Measurements from ENCODE around the gene HCK. TPM values are rescaled to one million over a fixed set of nuclear protein-coding genes. Genes with fewer than 3 reads are reported as not detected.
"Not testable (repeated sequence)": the region's sequence is repeated elsewhere in the genome, so short reads cannot be mapped to it uniquely, and the experiment has no call there.

The HCK gene
- total RNA-seq, 2 experiments from 2014 or later, result not detected

GRCh38 chr20:32113591-32114260 lies 61.7 kb downstream of the HCK start:
- H3K4me1 Mint-ChIP-seq (ENCODE audit: low read depth), result peaks cover 60% of the 10 kb centered on the region
- CTCF ChIA-PET, result no interaction called here
- no peaks in the 10 kb centered on the region for H3K27me3 Mint-ChIP-seq (ENCODE audit: low read depth)
- intact Hi-C loops (cut with micrococcal nuclease), result no loop called here
- peaks cover 5% of the 10 kb centered on the region for H3K36me3 Mint-ChIP-seq (ENCODE audit: low read depth)
- no peak for DNase-seq
- no peaks in the 10 kb centered on the region for H3K9me3 Mint-ChIP-seq
- H3K4me3 Mint-ChIP-seq, result no peak overlapping the region
- H3K27ac Mint-ChIP-seq, result no peak overlapping the region

GRCh38 chr20:32114305-32114960 lies 62.4 kb downstream of the HCK start:
- CTCF ChIA-PET, result no interaction called here
- peaks cover 5% of the 10 kb centered on the region for H3K36me3 Mint-ChIP-seq (ENCODE audit: low read depth)
- no peak overlapping the region for H3K4me3 Mint-ChIP-seq
- H3K9me3 Mint-ChIP-seq, result no peaks in the 10 kb centered on the region
- H3K27ac Mint-ChIP-seq, result no peak overlapping the region
- intact Hi-C loops (cut with micrococcal nuclease), result no loop called here
- peaks cover 60% of the 10 kb centered on the region for H3K4me1 Mint-ChIP-seq (ENCODE audit: low read depth)
- DNase-seq, result no peak
- H3K27me3 Mint-ChIP-seq (ENCODE audit: low read depth), result no peaks in the 10 kb centered on the region

GRCh38 chr20:32115211-32115767 lies 63.2 kb downstream of the HCK start:
- DNase-seq, result no peak
- Mint-ChIP-seq H3K27ac (no peak overlapping the region), H3K4me1 (ENCODE audit: low read depth) (peaks cover 60% of the 10 kb centered on the region), H3K4me3 (no peak overlapping the region), H3K9me3 (no peaks in the 10 kb centered on the region), H3K27me3 (ENCODE audit: low read depth) (no peaks in the 10 kb centered on the region), H3K36me3 (ENCODE audit: low read depth) (peaks cover 5% of the 10 kb centered on the region)
- intact Hi-C loops (cut with micrococcal nuclease), result no loop called here
- CTCF ChIA-PET, result no interaction called here

GRCh38 chr20:32116079-32116521 lies 64.1 kb downstream of the HCK start:
- Mint-ChIP-seq H3K27me3 (ENCODE audit: low read depth) (no peaks in the 10 kb centered on the region), H3K27ac (no peak overlapping the region), H3K4me1 (ENCODE audit: low read depth) (peaks cover 52% of the 10 kb centered on the region), H3K9me3 (no peaks in the 10 kb centered on the region), H3K36me3 (ENCODE audit: low read depth) (peaks cover 5% of the 10 kb centered on the region), H3K4me3 (no peak overlapping the region)
- CTCF ChIA-PET, result interaction anchor here (0.6 to 0.8 kb wide), 2 partner anchors 25 to 85 kb away, joined by 3 read pairs; no protein-coding TSS in a partner anchor
- no peak for DNase-seq
- intact Hi-C loops (cut with micrococcal nuclease), result no loop called here

- H3K9me3 Mint-ChIP-seq; DNase-seq; H3K36me3 Mint-ChIP-seq (ENCODE audit: low read depth); H3K27ac Mint-ChIP-seq; intact Hi-C loops (cut with micrococcal nuclease); H3K27me3 Mint-ChIP-seq (ENCODE audit: low read depth); H3K4me3 Mint-ChIP-seq: not testable (repeated sequence)
- CTCF ChIA-PET, result interaction anchor here (0.7 to 0.8 kb wide), 2 partner anchors 85 to 160 kb away, joined by 3 read pairs; no protein-coding TSS in a partner anchor
- peaks cover 45% of the 10 kb centered on the region for H3K4me1 Mint-ChIP-seq (ENCODE audit: low read depth)
Measured at GRCh38 chr20:32116796-32117195, 64.8 kb downstream of the HCK start.

GRCh38 chr20:32118427-32118826 lies 66.4 kb downstream of the HCK start:
- intact Hi-C loops (cut with micrococcal nuclease); H3K4me3 Mint-ChIP-seq; H3K27ac Mint-ChIP-seq; H3K27me3 Mint-ChIP-seq (ENCODE audit: low read depth); DNase-seq; H3K9me3 Mint-ChIP-seq; H3K36me3 Mint-ChIP-seq (ENCODE audit: low read depth): not testable (repeated sequence)
- peaks cover 31% of the 10 kb centered on the region for H3K4me1 Mint-ChIP-seq (ENCODE audit: low read depth)
- CTCF ChIA-PET, result interaction anchor here (1.1 kb wide), 1 partner anchor 9 kb away, joined by 3 read pairs; no protein-coding TSS in a partner anchor

GRCh38 chr20:32119734-32120133 lies 67.7 kb downstream of the HCK start:
- Mint-ChIP-seq H3K36me3 (ENCODE audit: low read depth) (peaks cover 8% of the 10 kb centered on the region), H3K27me3 (ENCODE audit: low read depth) (no peaks in the 10 kb centered on the region), H3K4me1 (ENCODE audit: low read depth) (peaks cover 23% of the 10 kb centered on the region), H3K4me3 (no peak overlapping the region), H3K27ac (no peak overlapping the region), H3K9me3 (no peaks in the 10 kb centered on the region)
- CTCF ChIA-PET, result no interaction called here
- no peak for DNase-seq
- intact Hi-C loops (cut with micrococcal nuclease), result no loop called here

GRCh38 chr20:32121908-32122307 lies 69.9 kb downstream of the HCK start:
- CTCF ChIA-PET; DNase-seq; H3K27me3 Mint-ChIP-seq (ENCODE audit: low read depth); H3K36me3 Mint-ChIP-seq (ENCODE audit: low read depth); H3K9me3 Mint-ChIP-seq; H3K27ac Mint-ChIP-seq; intact Hi-C loops (cut with micrococcal nuclease); H3K4me3 Mint-ChIP-seq: not testable (repeated sequence)
- peaks cover 16% of the 10 kb centered on the region for H3K4me1 Mint-ChIP-seq (ENCODE audit: low read depth)

- intact Hi-C loops (cut with micrococcal nuclease), result no loop called here
- CTCF ChIA-PET, result interaction anchor here (0.7 kb wide), 1 partner anchor 15 kb away, joined by 3 read pairs; no protein-coding TSS in a partner anchor
- peaks cover 10% of the 10 kb centered on the region for H3K4me1 Mint-ChIP-seq (ENCODE audit: low read depth)
- H3K36me3 Mint-ChIP-seq (ENCODE audit: low read depth), result peaks cover 8% of the 10 kb centered on the region
- H3K4me3 Mint-ChIP-seq, result no peak overlapping the region
- no peaks in the 10 kb centered on the region for H3K9me3 Mint-ChIP-seq
- DNase-seq, result no peak
- no peak overlapping the region for H3K27ac Mint-ChIP-seq
- H3K27me3 Mint-ChIP-seq (ENCODE audit: low read depth), result no peaks in the 10 kb centered on the region
Measured at GRCh38 chr20:32123088-32123487, 71.0 kb downstream of the HCK start.

- DNase-seq, result no peak
- no peaks in the 10 kb centered on the region for H3K9me3 Mint-ChIP-seq
- peaks cover 8% of the 10 kb centered on the region for H3K36me3 Mint-ChIP-seq (ENCODE audit: low read depth)
- intact Hi-C loops (cut with micrococcal nuclease), result no loop called here
- no peak overlapping the region for H3K27ac Mint-ChIP-seq
- peaks cover 9% of the 10 kb centered on the region for H3K4me1 Mint-ChIP-seq (ENCODE audit: low read depth)
- CTCF ChIA-PET, result no interaction called here
- no peaks in the 10 kb centered on the region for H3K27me3 Mint-ChIP-seq (ENCODE audit: low read depth)
- no peak overlapping the region for H3K4me3 Mint-ChIP-seq
Measured at GRCh38 chr20:32124916-32125454, 72.9 kb downstream of the HCK start.

- H3K4me3 Mint-ChIP-seq, result no peak overlapping the region
- CTCF ChIA-PET, result no interaction called here
Measured at GRCh38 chr20:32125506-32125905, 73.5 kb downstream of the HCK start.

GRCh38 chr20:32126919-32127318 lies 74.9 kb downstream of the HCK start:
- peaks cover 13% of the 10 kb centered on the region for H3K36me3 Mint-ChIP-seq (ENCODE audit: low read depth)

More at GRCh38 chr20:32125506-32125905, 73.5 kb downstream of the HCK start:
- H3K36me3 Mint-ChIP-seq (ENCODE audit: low read depth), result peaks cover 12% of the 10 kb centered on the region
- peaks cover 13% of the 10 kb centered on the region for H3K4me1 Mint-ChIP-seq (ENCODE audit: low read depth)
- no peaks in the 10 kb centered on the region for H3K9me3 Mint-ChIP-seq
- no peak overlapping the region for H3K27ac Mint-ChIP-seq
- DNase-seq, result no peak
- H3K27me3 Mint-ChIP-seq (ENCODE audit: low read depth), result no peaks in the 10 kb centered on the region
- intact Hi-C loops (cut with micrococcal nuclease), result no loop called here

More at GRCh38 chr20:32126919-32127318, 74.9 kb downstream of the HCK start:
- Mint-ChIP-seq H3K4me3 (no peak overlapping the region), H3K27me3 (ENCODE audit: low read depth) (no peaks in the 10 kb centered on the region), H3K9me3 (no peaks in the 10 kb centered on the region), H3K27ac (no peak overlapping the region), H3K4me1 (ENCODE audit: low read depth) (peaks cover 20% of the 10 kb centered on the region)
- CTCF ChIA-PET, result interaction anchor here (1.6 kb wide), 1 partner anchor 8 kb away, joined by 3 read pairs; no protein-coding TSS in a partner anchor
- no peak for DNase-seq
- intact Hi-C loops (cut with micrococcal nuclease), result no loop called here
